ENCODE results near the gene CRAT. TPM values are rescaled to one million over a fixed set of nuclear protein-coding genes. Genes with fewer than 3 reads are reported as not detected.
A peak's percentile ranks its signal among the peaks of the same experiment; 100 is the strongest.

The CRAT gene
- total RNA-seq, result 10 to 100 TPM in 4 of 5 experiments, 1 to 10 TPM in 1; 7.2 to 15.6 (median 11.4) TPM
- 10 to 100 TPM; 10.7 to 20.1 TPM for polyA plus RNA-seq
- total RNA-seq, result 11.6 reads per million, percentile 39 among the genes with 10 or more reads in this experiment

DNA sequence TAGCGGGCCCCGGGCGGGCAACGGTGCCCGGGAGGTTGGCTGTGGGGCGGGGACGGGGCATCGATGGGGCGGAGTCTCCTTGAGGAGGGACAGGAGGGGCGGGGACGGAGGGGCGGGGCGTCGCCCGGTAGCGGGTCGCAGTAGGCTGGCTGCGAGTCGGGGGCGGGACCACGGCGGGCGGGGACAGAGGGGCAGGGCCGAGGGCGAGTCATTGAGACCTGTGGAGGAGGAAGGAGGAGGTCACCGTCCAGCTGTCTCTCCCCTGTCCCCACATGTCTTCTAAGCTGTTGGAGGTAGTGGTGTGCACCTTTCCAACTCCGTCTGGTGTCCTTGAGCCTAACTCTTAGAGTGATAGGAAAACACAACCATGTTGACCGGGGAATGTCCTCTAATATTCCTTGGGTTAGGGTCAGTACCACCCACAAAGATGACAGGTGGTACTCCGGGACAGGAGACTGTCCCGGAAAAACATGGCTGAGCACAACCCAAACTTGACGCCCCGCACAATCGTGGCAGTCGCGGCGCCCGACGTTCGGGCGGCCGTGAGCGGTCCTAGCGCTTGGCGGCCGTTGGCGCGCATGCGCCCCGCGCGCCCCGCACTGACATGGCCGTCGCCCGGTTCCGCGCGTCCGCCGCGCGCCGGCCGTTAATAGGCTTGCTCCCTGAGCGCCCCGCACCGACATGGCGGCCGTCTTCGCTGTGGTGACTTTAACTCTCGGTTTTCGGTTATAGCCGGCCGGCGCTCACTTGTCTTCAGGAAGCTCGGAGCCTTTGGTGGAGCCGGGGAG lies at the start of gene CRAT, which contains the start of gene PTPA:
Gene CRAT, minus strand, starts transcription at position 54 of the 788 bp plus-strand sequence. CDS start 284 bp downstream, outside the sequence.
Gene PTPA, plus strand, starts transcription at position 676 of the 788 bp plus-strand sequence. CDS start 186 bp downstream, outside the sequence.
- peak within 1 kb of the TSS; percentile 83 to 97 (median 94) for H3K27ac Mint-ChIP-seq
- H3K27me3 Mint-ChIP-seq, result no peaks in the 10 kb centered on the region
- ChIA-PET CTCF (interaction anchor here (0.6 to 1.4 kb wide), 3 partner anchors 511 to 526 kb away, joined by 3 read pairs; no protein-coding TSS in a partner anchor), POLR2A (interaction anchor here (0.7 to 1.3 kb wide), 5 partner anchors 14 to 514 kb away, joined by 3 to 4 read pairs (median 3); no protein-coding TSS in a partner anchor)
- peaks cover 10% of the 10 kb centered on the region in 2 donors for H3K4me1 ChIP-seq (ENCODE audit: control insufficient read depth in 2 of 2, insufficient read depth in 2 of 2, low read length in 2 of 2)
- H3K9me3 Mint-ChIP-seq, result no peaks in the 10 kb centered on the region
- peaks cover 0 to 12% (median 0%) of the 10 kb centered on the region in 3 experiments for H3K36me3 ChIP-seq (ENCODE audit: control insufficient read depth in 2 of 3, insufficient read depth in 3 of 3, low read length in 3 of 3)
- peak within 1 kb of the TSS; percentile 87 for H3K27ac ChIP-seq (ENCODE audit: low read depth, low read length)
- peaks cover 26 to 45% (median 29%) of the 10 kb centered on the region in 7 donors for H3K4me1 Mint-ChIP-seq
- H3K4me3 Mint-ChIP-seq, result peak within 1 kb of the TSS; percentile 88 to 97 (median 92)
- DNase-seq, result peak; percentile 85 to 96 (median 89)
- ATAC-seq, result peak; percentile 93
- intact Hi-C loops (cut with micrococcal nuclease), result loop anchor here (1.0 to 10.0 kb wide), 13 partner anchors 20 to 934 kb away; partner anchors contain the start of genes DOLPP1 (in 2 of the 2), MIGA2 (in 2 of the 2), SH3GLB2 (in 2 of the 2) and DOLK (in 1 of the 2)
- H3K4me3 ChIP-seq (ENCODE audit: low read length), result peak within 1 kb of the TSS; percentile 82
- no peaks in the 10 kb centered on the region for H3K27me3 ChIP-seq (ENCODE audit: control insufficient read depth in 2 of 2, insufficient read depth in 2 of 2, low read length in 2 of 2)
- H3K9me3 ChIP-seq (ENCODE audit: control insufficient read depth in 2 of 3, low read length in 3 of 3), result no peaks in the 10 kb centered on the region
- H3K36me3 Mint-ChIP-seq, result peaks cover 0 to 2% (median 0%) of the 10 kb centered on the region in 5 donors

- H3K36me3 Mint-ChIP-seq, result peaks cover 0 to 22% (median 0%) of the 10 kb centered on the region in 5 donors
- Histone ChIP-seq H3K36me3 (ENCODE audit: control insufficient read depth in 2 of 3, insufficient read depth in 3 of 3, low read length in 3 of 3) (peaks cover 0 to 7% (median 0%) of the 10 kb centered on the region in 3 experiments), H3K27ac (ENCODE audit: low read depth, low read length) (no peak overlapping the region), H3K4me3 (ENCODE audit: low read length) (no peak overlapping the region), H3K4me1 (ENCODE audit: control insufficient read depth in 2 of 2, insufficient read depth in 2 of 2, low read length in 2 of 2) (no peaks in the 10 kb centered on the region), H3K9me3 (ENCODE audit: control insufficient read depth in 2 of 3, low read length in 3 of 3) (no peaks in the 10 kb centered on the region), H3K27me3 (ENCODE audit: control insufficient read depth in 2 of 2, insufficient read depth in 2 of 2, low read length in 2 of 2) (no peaks in the 10 kb centered on the region)
- POLR2A ChIA-PET, result interaction anchor here (0.7 kb wide), 1 partner anchor 22 kb away, joined by 3 read pairs; the partner anchor contains the start of gene IER5L
- intact Hi-C loops (cut with micrococcal nuclease), result no loop called here
- H3K4me3 Mint-ChIP-seq, result no peak overlapping the region
- no peak for ATAC-seq
- H3K4me1 Mint-ChIP-seq, result peaks cover 0 to 3% (median 0%) of the 10 kb centered on the region in 7 donors
- no peak for DNase-seq
- no peak overlapping the region for H3K27ac Mint-ChIP-seq
- CTCF ChIA-PET, result no interaction called here
- H3K9me3 Mint-ChIP-seq, result no peaks in the 10 kb centered on the region
- H3K27me3 Mint-ChIP-seq, result no peaks in the 10 kb centered on the region
Measured at GRCh38 chr9:129156163-129156562, 45.6 kb upstream of the CRAT start.

DNA sequence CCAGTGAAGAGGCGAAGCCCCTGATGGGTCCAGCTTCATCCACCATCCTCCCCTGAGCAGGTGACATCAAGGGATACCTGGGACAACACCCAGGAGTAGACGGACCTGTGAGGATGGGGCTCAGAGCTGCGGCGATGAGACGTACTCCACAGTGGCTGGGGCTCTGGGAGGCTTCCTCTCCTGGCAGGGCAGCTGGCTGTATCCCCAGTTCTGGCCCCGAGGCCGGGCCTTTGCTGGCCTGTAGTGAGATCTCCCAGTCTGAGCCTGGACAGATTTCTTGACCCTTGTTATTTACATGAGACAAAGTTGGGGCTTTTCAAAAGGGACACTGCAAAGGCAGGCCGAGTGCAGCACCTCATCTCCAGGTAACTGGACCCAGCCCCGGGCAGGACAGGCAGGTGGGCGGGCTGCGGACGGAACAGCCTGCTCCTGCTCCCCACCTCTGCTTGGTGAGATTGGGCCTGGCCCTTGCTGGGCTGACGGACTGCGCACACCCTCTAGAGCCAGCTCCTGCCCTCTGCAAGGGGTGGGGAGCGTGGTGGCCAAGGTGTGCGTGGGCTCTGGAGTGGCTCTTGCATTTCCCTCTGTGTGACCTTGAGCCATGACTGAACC lies 44.4 kb upstream of the CRAT start:
- H3K9me3 ChIP-seq (ENCODE audit: control insufficient read depth in 2 of 3, low read length in 3 of 3), result no peaks in the 10 kb centered on the region
- no peak for DNase-seq
- Mint-ChIP-seq H3K9me3 (no peaks in the 10 kb centered on the region), H3K36me3 (peaks cover 0 to 29% (median 0%) of the 10 kb centered on the region in 5 donors), H3K4me3 (no peak overlapping the region), H3K27me3 (no peaks in the 10 kb centered on the region), H3K4me1 (peaks cover 0 to 5% (median 0%) of the 10 kb centered on the region in 7 donors), H3K27ac (no peak overlapping the region)
- H3K27me3 ChIP-seq (ENCODE audit: control insufficient read depth in 2 of 2, insufficient read depth in 2 of 2, low read length in 2 of 2), result no peaks in the 10 kb centered on the region
- ATAC-seq, result no peak
- intact Hi-C loops (cut with micrococcal nuclease), result no loop called here
- ChIA-PET CTCF (interaction anchor here (1.8 kb wide), 1 partner anchor 23 kb away, joined by 6 read pairs; no protein-coding TSS in a partner anchor), POLR2A (no interaction called here)
- H3K4me1 ChIP-seq (ENCODE audit: control insufficient read depth in 2 of 2, insufficient read depth in 2 of 2, low read length in 2 of 2), result no peaks in the 10 kb centered on the region
- H3K27ac ChIP-seq (ENCODE audit: low read depth, low read length), result no peak overlapping the region
- H3K36me3 ChIP-seq (ENCODE audit: control insufficient read depth in 2 of 3, insufficient read depth in 3 of 3, low read length in 3 of 3), result peaks cover 0 to 7% (median 0%) of the 10 kb centered on the region in 3 experiments
- H3K4me3 ChIP-seq (ENCODE audit: low read length), result no peak overlapping the region

DNA sequence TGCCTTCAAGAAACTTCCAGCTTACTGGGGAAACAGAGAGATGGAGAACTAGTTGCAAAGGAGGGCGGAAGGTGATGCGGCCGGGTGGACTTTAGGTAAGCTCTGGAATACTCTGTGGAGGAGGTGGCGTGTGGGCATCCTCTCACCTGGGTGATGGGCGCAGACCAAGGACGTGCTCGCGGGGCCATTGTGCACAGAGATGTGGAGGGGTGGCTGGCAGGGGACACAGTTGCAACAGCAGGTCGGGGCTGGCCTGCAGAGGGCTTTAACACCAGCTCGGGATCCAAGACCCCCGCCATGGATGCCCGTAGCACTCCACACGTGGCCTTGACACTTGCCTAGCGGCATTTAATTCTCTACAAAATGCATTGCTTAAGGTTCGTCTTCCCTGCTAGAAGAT lies 40.9 kb upstream of the CRAT start:
- H3K27ac Mint-ChIP-seq, result peak overlapping the region in 2 of 9 donors; percentile 52 to 69

DNA sequence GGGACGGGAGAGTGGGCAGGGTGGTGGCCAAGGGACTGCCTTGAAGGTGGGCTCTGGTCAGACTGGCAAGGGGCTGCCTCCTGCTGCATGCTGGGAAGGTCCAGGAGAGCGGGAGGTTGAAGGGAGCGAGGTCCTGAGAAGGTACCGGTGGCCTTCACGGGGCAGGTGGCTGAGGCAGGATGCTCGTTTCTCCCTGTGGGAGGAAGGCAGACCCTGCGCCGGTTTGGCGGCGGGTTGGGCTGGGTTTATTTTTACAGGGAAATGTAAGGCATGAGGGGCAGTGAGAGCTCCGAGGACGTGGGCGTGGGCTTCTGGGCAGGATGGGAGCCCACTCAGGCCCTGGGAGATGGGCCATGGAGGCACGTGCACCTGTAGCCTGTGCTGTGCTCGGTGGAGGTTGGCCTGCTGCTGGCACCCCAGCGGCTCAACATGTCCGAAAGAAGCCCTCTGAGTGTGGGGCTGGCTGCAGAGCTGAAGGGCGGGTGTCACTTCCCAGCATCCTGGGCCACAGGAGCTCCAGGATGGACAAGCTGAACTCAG lies 40.1 kb upstream of the CRAT start:
- Mint-ChIP-seq H3K9me3 (no peaks in the 10 kb centered on the region), H3K4me3 (no peak overlapping the region), H3K27ac (no peak overlapping the region), H3K36me3 (peaks cover 0 to 37% (median 0%) of the 10 kb centered on the region in 5 donors), H3K4me1 (peaks cover 0 to 11% (median 0%) of the 10 kb centered on the region in 7 donors), H3K27me3 (no peaks in the 10 kb centered on the region)
- no peaks in the 10 kb centered on the region for H3K9me3 ChIP-seq (ENCODE audit: control insufficient read depth in 2 of 3, low read length in 3 of 3)
- H3K4me1 ChIP-seq (ENCODE audit: control insufficient read depth in 2 of 2, insufficient read depth in 2 of 2, low read length in 2 of 2), result no peaks in the 10 kb centered on the region
- intact Hi-C loops (cut with micrococcal nuclease), result no loop called here
- H3K36me3 ChIP-seq (ENCODE audit: control insufficient read depth in 2 of 3, insufficient read depth in 3 of 3, low read length in 3 of 3), result peaks cover 0 to 41% (median 4%) of the 10 kb centered on the region in 3 experiments
- DNase-seq, result no peak
- H3K4me3 ChIP-seq (ENCODE audit: low read length), result no peak overlapping the region
- ChIA-PET CTCF (interaction anchor here (2.9 kb wide), 1 partner anchor 8 kb away, joined by 14 read pairs; no protein-coding TSS in a partner anchor), POLR2A (no interaction called here)
- H3K27ac ChIP-seq (ENCODE audit: low read depth, low read length), result no peak overlapping the region
- no peak for ATAC-seq
- no peaks in the 10 kb centered on the region for H3K27me3 ChIP-seq (ENCODE audit: control insufficient read depth in 2 of 2, insufficient read depth in 2 of 2, low read length in 2 of 2)

More for the DNA sequence above, 40.9 kb upstream of the CRAT start:
- H3K9me3 ChIP-seq (ENCODE audit: control insufficient read depth in 2 of 3, low read length in 3 of 3), result no peaks in the 10 kb centered on the region
- H3K36me3 Mint-ChIP-seq, result peaks cover 0 to 37% (median 0%) of the 10 kb centered on the region in 5 donors
- H3K27ac ChIP-seq (ENCODE audit: low read depth, low read length), result no peak overlapping the region
- no peak overlapping the region for H3K4me3 ChIP-seq (ENCODE audit: low read length)
- no peak overlapping the region for H3K4me3 Mint-ChIP-seq
- ATAC-seq (no peak), DNase-seq (no peak)
- no peaks in the 10 kb centered on the region for H3K27me3 ChIP-seq (ENCODE audit: control insufficient read depth in 2 of 2, insufficient read depth in 2 of 2, low read length in 2 of 2)
- CTCF ChIA-PET, result interaction anchor here (2.9 kb wide), 1 partner anchor 8 kb away, joined by 14 read pairs; no protein-coding TSS in a partner anchor
- H3K9me3 Mint-ChIP-seq, result no peaks in the 10 kb centered on the region
- no peaks in the 10 kb centered on the region for H3K27me3 Mint-ChIP-seq
- H3K4me1 ChIP-seq (ENCODE audit: control insufficient read depth in 2 of 2, insufficient read depth in 2 of 2, low read length in 2 of 2), result no peaks in the 10 kb centered on the region
- intact Hi-C loops (cut with micrococcal nuclease), result no loop called here
- peaks cover 0 to 9% (median 0%) of the 10 kb centered on the region in 7 donors for H3K4me1 Mint-ChIP-seq
- peaks cover 0 to 34% (median 3%) of the 10 kb centered on the region in 3 experiments for H3K36me3 ChIP-seq (ENCODE audit: control insufficient read depth in 2 of 3, insufficient read depth in 3 of 3, low read length in 3 of 3)
- POLR2A ChIA-PET, result interaction anchor here (1.3 kb wide), 1 partner anchor 9 kb away, joined by 3 read pairs; no protein-coding TSS in a partner anchor

DNA sequence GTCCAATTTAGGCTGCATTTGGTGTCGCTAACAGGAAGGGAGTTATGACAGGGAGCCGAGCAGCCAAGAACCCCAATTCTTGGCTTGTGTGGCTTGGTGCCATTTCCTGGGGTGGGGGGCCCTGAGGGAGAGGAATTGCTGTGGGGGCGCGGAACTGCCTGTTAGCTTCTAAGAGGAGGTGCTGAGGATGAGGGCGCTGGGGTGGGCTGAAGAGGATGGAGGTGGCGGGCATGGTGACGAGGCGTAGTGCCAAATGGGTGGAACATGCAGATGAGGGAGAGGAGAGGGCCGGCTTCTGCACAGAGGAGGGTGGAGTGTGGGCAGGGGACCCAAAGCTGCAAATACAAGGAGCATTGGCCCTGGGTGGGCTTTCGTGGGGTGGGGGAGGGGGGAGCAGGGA lies 39.5 kb upstream of the CRAT start:
- no peaks in the 10 kb centered on the region for H3K9me3 ChIP-seq (ENCODE audit: control insufficient read depth in 2 of 3, low read length in 3 of 3)
- ChIA-PET CTCF (interaction anchor here (1.0 kb wide), 1 partner anchor 22 kb away, joined by 5 read pairs; no protein-coding TSS in a partner anchor), POLR2A (no interaction called here)
- H3K36me3 ChIP-seq (ENCODE audit: control insufficient read depth in 2 of 3, insufficient read depth in 3 of 3, low read length in 3 of 3), result peaks cover 0 to 44% (median 4%) of the 10 kb centered on the region in 3 experiments
- DNase-seq, result no peak
- H3K27ac Mint-ChIP-seq, result peak overlapping the region in 2 of 9 donors; percentile 32 to 36
- H3K4me3 Mint-ChIP-seq, result no peak overlapping the region
- ATAC-seq, result no peak
- intact Hi-C loops (cut with micrococcal nuclease), result no loop called here
- no peaks in the 10 kb centered on the region for H3K4me1 ChIP-seq (ENCODE audit: control insufficient read depth in 2 of 2, insufficient read depth in 2 of 2, low read length in 2 of 2)
- H3K27me3 ChIP-seq (ENCODE audit: control insufficient read depth in 2 of 2, insufficient read depth in 2 of 2, low read length in 2 of 2), result no peaks in the 10 kb centered on the region
- H3K27me3 Mint-ChIP-seq, result no peaks in the 10 kb centered on the region
- H3K4me3 ChIP-seq (ENCODE audit: low read length), result no peak overlapping the region
- peaks cover 0 to 11% (median 0%) of the 10 kb centered on the region in 7 donors for H3K4me1 Mint-ChIP-seq
- H3K27ac ChIP-seq (ENCODE audit: low read depth, low read length), result no peak overlapping the region
- no peaks in the 10 kb centered on the region for H3K9me3 Mint-ChIP-seq
- H3K36me3 Mint-ChIP-seq, result peaks cover 0 to 37% (median 0%) of the 10 kb centered on the region in 5 donors

Data from naive thymus-derived CD4-positive, alpha-beta T cell (primary cell).